ENCODE measurements around the gene ADCY3. TPM values are rescaled to one million over a fixed set of nuclear protein-coding genes. Genes with fewer than 3 reads are reported as not detected.
"Not testable (repeated sequence)": the region's sequence is repeated elsewhere in the genome, so short reads cannot be mapped to it uniquely, and the experiment has no call there.

Gene ADCY3
- total and polyA plus RNA-seq, 3 donors from 2014 or later: 22.3 to 41.6 (median 27.9) TPM

- no peaks in the 10 kb centered on the region for H3K9me3 ChIP-seq
- no peaks in the 10 kb centered on the region for H3K4me1 ChIP-seq
- no peak for DNase-seq
- TF ChIP-seq CTCF (IDR thresholded peaks at IDR 0.05) (no peak), POLR2A (IDR thresholded peaks at IDR 0.05) (no peak)
- no peak overlapping the region for H3K4me3 ChIP-seq
- H3K36me3 ChIP-seq (ENCODE audit: low read depth, missing control alignments): no peaks in the 10 kb centered on the region
- intact Hi-C loops (cut with DNase I; ENCODE audit: low total_unique reads): no loop called here
- no peak overlapping the region for H3K27ac ChIP-seq
- H3K27me3 ChIP-seq: no peaks in the 10 kb centered on the region
- 87 to 89% methylated on average over 4 of the region's 4 CpGs for WGBS, 2 donors
Measured at GRCh38 chr2:24809316-24810007, 110.6 kb downstream of the ADCY3 start.

DNA sequence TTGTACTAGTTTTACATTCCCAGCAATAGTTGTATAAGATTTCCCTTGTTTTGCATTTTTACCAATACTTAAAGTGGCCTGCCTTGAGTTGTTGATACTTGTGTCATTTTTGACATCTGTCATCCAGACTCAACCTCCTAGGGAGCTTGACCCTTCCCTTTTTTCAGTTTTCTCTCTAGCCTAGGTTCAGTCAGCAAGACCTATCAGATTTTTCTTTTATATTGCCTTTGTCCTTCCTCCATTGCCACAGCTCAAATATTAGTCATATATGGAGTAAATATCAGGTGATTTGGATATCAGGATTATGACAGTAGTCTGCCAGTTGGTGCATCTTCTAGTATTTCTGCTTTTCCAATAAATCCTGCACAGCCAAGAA, 113.4 kb downstream of the ADCY3 start:
- no peaks in the 10 kb centered on the region for H3K36me3 ChIP-seq (ENCODE audit: low read depth, missing control alignments)
- no peaks in the 10 kb centered on the region for H3K4me1 ChIP-seq
- no peak for DNase-seq
- H3K9me3 ChIP-seq: no peaks in the 10 kb centered on the region
- no peak for TF ChIP-seq POLR2A (IDR thresholded peaks at IDR 0.05)
- no peak for TF ChIP-seq CTCF (IDR thresholded peaks at IDR 0.05)
- intact Hi-C loops (cut with DNase I; ENCODE audit: low total_unique reads): no loop called here
- no peak overlapping the region for H3K4me3 ChIP-seq
- no peak overlapping the region for H3K27ac ChIP-seq
- H3K27me3 ChIP-seq: no peaks in the 10 kb centered on the region

DNA sequence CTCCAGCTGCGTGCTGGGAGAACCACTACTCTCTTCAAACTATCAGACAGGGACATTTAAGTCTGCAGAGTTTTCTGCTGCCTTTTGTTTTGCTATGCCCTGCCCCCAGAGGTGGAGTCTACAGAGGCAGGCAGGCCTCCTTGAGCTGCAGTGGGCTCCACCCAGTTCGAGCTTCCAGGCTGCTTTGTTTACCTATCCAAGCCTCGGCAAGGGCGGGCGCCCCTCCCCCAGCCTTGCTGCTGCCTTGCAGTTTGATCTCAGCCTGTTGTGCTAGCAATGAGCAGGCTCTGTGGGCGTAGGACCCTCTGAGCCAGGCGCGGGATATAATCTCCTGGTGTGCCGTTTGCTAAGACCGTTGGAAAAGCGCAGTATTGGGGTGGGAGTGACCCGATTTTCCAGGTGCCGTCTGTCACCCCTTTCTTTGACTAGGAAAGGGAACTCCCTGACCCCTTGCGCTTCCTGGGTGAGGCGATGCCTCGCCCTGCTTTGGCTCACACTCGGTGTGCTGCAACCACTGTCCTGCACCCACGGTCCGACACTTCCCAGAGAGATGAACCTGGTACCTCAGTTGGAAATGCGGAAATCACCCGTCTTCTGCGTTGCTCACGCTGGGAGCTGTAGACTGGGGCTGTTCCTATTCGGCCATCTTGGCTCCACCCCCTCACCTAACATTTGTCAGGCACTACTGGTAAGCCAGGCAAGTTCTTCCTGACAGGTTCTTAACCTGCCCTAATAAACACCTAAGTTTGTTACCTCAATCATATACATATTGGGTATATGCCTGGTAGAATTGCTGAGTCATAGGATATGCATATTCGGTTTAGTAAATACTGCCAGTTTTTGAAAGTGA, 114.0 kb downstream of the ADCY3 start:
- 92 to 96% methylated on average over 24 to 25 of the region's 25 CpGs for WGBS, 2 donors
- H3K27ac ChIP-seq; H3K4me3 ChIP-seq; H3K9me3 ChIP-seq; H3K4me1 ChIP-seq; H3K36me3 ChIP-seq (ENCODE audit: low read depth, missing control alignments); intact Hi-C loops (cut with DNase I; ENCODE audit: low total_unique reads); H3K27me3 ChIP-seq; DNase-seq: not testable (repeated sequence)

- H3K36me3 ChIP-seq (ENCODE audit: low read depth, missing control alignments); H3K27me3 ChIP-seq; H3K27ac ChIP-seq; intact Hi-C loops (cut with DNase I; ENCODE audit: low total_unique reads); DNase-seq; H3K4me1 ChIP-seq; H3K9me3 ChIP-seq; H3K4me3 ChIP-seq: not testable (repeated sequence)
- WGBS, 2 donors: 87 to 100% methylated on average over 4 to 5 of the region's 5 CpGs
Measured at GRCh38 chr2:24800487-24800886, 119.5 kb downstream of the ADCY3 start.

DNA sequence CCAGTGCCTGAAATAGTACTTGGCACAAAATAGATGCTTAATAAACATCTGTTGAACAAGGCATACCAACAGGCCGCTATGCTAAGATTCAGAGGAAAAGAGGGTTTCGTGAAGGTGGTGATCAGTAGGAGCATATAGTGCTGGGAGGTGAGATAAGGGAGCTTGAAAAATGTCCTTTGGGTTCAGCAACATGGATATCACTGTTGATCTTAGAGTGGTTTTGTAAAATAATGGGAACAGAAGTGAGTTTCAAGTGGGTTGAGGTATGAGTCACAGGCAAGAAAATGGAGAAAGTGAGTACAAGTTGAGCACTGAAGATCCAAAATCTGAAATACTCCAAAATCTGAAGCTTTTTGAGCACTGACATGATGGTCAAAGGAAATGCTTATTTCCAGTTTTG, 122.4 kb downstream of the ADCY3 start:
- H3K9me3 ChIP-seq: no peaks in the 10 kb centered on the region
- intact Hi-C loops (cut with DNase I; ENCODE audit: low total_unique reads): no loop called here
- H3K4me1 ChIP-seq: peaks cover 5% of the 10 kb centered on the region
- no peaks in the 10 kb centered on the region for H3K36me3 ChIP-seq (ENCODE audit: low read depth, missing control alignments)
- DNase-seq: no peak
- no peak overlapping the region for H3K27ac ChIP-seq
- no peak overlapping the region for H3K4me3 ChIP-seq
- WGBS, 2 donors: 95 to 97% methylated on average over 2 of the region's 2 CpGs
- no peaks in the 10 kb centered on the region for H3K27me3 ChIP-seq
- TF ChIP-seq POLR2A (IDR thresholded peaks at IDR 0.05) (no peak), CTCF (IDR thresholded peaks at IDR 0.05) (no peak)
